Measurements from ENCODE around the gene SLC22A15.
"Not testable (repeated sequence)": the region's sequence is repeated elsewhere in the genome, so short reads cannot be mapped to it uniquely, and the experiment has no call there.

SLC22A15 gene

DNA sequence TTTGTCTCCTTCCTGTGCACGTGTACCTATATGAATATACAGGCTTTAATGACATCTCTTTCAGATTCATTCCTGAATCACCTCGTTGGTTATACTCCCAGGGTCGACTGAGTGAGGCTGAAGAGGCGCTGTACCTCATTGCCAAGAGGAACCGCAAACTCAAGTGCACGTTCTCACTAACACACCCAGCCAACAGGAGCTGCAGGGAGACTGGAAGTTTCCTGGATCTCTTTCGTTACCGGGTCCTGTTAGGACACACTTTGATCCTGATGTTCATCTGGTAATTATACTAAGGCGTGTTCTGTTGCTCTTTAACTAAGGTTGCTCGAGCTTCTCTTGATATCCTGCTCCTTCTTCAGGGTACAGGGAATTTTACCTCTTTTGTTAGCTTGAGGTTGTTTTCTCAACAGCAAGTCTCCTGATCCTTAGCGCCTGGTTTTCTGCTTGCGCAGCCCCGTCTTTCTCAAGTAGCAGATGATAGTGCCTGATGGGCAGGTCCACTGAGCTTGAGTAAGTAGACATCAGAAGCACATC is 55.1 kb downstream of the SLC22A15 start:
- no peak for DNase-seq (ENCODE audit: low read depth in 2 of 2, low spot score in 1 of 2)

DNA sequence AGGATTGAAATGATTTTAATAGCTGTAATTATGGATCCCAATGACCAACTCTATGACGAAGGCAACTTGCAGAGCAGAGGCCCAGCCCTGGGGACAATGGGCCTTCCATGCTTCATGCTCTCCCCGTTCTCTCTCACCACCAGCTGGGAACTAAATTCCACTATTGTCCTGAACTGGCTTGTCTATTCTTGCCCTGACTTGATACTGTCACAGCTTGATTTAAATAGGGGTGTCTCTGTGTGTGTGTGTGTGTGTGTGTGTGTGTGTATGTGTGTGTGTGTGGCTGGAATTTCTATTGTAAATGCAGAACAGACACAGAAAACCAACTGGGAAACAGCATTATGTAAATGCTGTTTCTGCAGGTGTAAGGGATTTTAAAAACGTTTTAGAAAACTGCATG is 57.0 kb downstream of the SLC22A15 start:
- DNase-seq (ENCODE audit: low read depth in 2 of 2, low spot score in 1 of 2): no peak

DNA sequence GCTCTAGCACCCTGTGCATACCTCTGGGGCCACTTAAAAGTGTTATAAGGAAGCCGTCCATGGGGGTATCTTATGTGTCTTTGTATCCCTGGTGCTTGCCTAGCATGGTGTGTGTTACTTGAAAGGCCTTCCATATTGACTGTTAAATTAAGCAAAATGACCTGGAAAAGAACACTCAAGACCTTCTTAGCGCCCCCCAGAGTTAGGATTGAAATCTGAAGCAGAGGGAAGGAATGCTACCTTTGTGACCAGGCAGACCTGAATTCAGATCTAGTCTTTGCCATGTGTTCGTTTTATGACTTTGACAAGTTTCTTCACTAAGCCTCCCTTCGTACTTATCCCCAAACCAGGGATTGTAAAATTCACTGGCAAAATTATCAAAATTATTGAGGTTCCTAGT is 59.9 kb downstream of the SLC22A15 start:
- DNase-seq (ENCODE audit: low read depth in 2 of 2, low spot score in 1 of 2): no peak

DNA sequence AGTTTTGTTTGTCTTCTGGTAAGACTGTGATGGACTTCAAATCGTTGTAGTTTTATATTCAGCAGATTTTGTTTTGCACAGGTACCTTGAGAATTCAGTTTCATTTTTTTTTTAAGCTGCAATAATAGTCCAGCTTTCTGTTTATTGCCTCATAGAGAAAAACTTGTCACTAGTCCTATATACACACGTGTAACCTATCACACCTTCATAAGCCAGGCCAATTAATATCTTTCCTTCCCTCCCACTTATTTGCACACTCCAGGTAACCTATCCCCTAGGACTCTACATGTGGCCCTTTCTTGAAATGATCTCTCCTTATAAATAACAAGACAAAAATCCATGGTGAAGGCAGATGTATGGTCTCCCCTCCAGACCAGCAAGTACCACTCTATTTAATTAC is 62.4 kb downstream of the SLC22A15 start:
- DNase-seq (ENCODE audit: low read depth in 2 of 2, low spot score in 1 of 2): no peak

DNA sequence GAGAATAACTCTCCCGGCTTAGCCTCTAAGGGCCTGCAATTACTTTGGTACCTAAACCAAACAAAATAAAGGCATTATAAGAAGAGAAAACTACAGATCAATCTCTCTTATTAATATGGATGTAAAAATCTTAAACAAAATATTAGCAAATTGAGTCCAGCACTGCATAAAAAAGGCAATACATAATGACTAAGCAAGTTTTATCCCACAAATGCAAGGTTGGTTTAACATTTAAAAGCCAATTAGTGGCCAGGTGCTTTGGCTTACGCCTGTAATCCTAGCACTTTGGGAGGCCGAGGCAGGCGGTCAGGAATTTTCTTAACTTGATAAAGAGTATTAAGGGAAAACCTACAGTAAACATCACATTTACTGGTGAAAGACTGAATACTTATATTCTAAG is 67.8 kb downstream of the SLC22A15 start:
- DNase-seq (ENCODE audit: low read depth in 2 of 2, low spot score in 1 of 2): no peak

DNA sequence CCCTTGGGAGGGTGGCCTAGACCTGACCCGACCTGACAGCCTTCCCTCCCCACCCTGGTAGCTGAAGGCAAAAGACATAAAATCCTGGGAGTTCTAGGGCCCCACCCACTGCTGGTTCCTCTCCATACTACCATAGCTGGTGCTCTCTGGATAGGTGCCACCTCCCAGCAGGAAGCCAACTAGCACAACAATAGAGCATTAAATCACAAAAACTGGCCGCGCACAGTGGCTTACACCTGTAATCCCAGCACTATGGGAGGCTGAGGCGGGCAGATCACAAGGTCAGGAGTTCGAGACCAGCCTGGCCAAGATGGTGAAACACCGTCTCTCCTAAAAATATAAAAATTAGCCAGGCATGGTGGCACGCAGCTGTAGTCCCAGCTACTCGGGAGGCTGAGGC is 70.6 kb downstream of the SLC22A15 start:
- DNase-seq (ENCODE audit: low read depth in 2 of 2, low spot score in 1 of 2): not testable (repeated sequence)

DNA sequence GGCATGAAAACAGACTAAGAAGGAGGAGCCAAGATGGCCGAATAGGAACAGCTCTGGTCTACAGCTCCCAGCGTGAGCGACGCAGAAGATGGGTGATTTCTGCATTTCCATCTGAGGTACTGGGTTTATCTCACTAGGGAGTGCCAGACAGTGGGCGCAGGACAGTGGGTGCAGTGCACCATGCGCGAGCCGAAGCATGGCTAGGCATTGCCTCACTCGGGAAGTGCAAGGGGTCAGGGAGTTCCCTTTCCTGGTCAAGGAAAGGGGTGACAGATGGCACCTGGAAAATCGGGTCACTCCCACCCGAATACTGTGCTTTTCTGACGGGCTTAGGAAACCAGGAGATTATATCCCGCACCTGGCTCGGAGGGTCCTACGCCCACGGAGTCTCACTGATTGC is 75.6 kb downstream of the SLC22A15 start:
- not testable (repeated sequence) for DNase-seq (ENCODE audit: low read depth in 2 of 2, low spot score in 1 of 2)

DNA sequence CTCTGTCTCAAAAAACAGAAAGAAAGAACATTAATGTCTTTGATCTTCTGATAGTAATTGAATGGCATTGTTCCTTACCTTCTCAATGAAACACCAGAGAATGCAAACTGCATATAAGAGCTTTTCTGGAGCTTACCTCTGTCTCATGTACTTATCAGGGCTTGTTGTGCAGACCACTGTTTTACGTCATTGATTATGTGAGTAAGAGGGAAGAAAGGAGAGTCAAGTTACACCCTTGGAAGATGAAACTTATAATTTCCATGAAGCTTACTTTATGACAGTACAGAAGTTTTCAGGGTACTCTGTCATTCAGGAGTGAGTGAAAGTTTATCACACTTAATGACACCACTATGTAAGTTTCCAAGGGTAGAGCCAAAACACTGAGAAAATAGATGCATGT is 85.9 kb downstream of the SLC22A15 start:
- DNase-seq (ENCODE audit: low read depth in 2 of 2, low spot score in 1 of 2): no peak

DNA sequence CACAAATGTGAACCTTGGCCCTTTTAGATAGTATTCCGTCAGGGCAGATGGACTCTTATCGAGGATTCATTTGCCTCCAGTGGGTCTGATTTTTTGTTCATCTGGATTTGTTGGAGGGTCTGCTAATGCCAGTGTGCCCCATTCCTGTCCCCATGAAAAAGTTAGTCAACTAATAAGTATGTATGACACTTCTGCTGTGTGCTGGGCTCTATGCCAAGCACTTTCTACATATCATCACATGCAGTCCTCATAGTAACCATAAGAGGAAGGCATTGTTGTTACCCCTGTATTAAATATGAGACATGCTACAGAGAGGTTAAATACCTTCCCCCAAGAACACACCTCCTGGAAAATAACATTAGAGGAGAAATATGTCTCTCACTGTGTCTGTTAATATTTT is 88.3 kb downstream of the SLC22A15 start:
- DNase-seq (ENCODE audit: low read depth in 2 of 2, low spot score in 1 of 2): no peak

DNA sequence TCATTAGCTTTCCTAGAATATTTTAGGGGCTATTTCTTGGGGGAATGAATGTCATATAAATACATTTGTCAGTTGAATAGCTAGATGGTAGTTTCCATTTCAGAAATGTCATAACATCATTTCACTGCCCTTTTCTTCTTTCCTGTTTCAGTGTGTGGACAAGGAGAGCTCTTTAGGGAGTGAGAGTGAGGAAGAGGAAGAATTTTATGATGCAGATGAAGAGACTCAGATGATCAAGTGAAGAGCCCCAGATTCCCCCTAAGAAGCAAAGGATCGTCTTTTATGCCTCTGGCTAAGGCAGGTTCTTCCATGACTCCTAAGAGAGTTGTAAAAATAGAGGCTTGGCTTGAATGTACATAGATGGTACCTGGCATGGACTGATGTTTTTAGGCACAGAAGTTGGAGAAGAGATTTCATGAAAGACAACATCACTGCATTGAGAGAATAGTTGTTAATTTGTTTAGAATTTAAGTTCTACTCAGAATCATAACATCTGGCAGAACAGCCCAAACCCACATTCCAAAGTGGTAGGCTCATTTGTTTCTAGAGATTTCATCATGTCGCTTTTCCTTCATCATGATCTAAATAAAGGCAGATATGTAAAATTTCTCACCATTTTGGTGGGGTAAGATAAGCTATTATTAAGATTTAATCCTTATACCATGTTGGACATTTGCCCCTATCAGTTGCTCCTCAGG is 90.7 kb downstream of the SLC22A15 start:
- no peak for DNase-seq (ENCODE audit: low read depth in 2 of 2, low spot score in 1 of 2)

DNA sequence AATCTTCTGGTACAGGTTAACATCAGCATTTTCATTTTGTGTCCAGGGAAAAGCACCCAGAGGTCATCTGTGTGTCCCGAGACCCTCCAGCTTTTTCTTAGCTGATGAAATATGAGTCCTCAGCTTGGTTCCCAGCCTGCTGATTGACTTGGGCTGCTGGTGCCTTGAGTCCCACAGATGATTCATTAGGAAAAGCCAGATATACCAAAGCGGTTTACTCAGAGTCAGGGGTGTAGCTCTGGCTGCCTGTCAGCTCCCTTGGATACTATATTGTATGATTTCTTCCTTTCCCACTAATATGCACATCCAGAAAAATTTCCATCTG is 91.2 kb downstream of the SLC22A15 start:
- no peak for DNase-seq (ENCODE audit: low read depth in 2 of 2, low spot score in 1 of 2)

DNA sequence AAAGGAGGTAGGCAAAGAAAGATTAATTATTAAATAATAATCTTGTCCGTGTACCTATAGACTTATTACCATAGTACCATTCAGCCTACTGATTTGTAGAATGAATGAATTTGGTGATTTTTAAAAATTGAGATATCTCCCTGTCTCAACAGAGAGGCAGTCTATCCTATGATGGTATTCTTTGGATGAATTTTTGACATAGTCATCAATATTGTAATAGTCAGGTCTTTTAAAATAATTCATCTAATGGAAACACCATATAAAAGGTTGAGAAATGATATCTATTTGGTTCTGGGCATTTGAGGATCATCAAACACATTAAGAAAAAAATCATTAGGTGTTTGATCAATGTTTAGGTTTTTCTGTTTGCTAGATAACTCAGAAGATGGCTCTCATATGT is 99.3 kb downstream of the SLC22A15 start:
- DNase-seq (ENCODE audit: low read depth in 2 of 2, low spot score in 1 of 2): no peak

DNA sequence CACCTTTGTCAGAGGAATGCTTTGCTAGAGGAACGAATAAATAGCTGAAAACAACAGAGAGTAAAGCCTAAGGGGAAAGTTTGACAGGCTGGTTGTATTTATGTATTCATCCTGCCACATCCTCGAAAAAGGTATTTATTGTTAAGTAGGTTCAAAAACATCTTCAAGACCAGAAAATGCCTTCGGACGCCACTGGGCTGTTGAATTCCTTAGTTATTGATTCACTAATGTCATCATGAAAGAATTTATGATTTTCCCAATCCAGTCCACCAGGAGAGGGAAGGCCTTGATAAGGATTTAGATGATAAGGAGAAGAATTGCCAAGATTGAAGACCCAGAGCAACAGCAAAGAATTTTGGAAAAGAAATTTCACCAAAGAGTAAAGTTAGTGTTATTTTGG is 99.7 kb downstream of the SLC22A15 start:
- no peak for DNase-seq (ENCODE audit: low read depth in 2 of 2, low spot score in 1 of 2)

DNA sequence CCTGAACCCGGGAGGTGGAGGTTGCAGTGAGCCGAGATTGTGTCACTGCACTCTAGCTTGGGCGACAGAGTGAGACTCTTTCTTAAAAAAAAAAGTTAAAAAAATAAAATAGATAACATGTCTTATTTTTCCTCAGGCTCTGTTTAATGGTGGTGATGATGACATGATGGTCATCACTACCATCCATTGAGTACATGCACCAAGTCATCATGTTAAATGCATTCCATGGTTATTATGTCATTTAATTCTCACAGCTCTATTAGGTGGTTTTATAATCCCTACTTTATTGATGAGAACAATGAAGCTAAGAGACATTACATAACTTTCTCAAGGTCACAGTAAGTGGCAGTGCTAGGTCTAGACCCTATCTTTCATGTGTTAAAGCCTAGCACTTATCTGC is 100.5 kb downstream of the SLC22A15 start:
- DNase-seq (ENCODE audit: low read depth in 2 of 2, low spot score in 1 of 2): no peak

DNA sequence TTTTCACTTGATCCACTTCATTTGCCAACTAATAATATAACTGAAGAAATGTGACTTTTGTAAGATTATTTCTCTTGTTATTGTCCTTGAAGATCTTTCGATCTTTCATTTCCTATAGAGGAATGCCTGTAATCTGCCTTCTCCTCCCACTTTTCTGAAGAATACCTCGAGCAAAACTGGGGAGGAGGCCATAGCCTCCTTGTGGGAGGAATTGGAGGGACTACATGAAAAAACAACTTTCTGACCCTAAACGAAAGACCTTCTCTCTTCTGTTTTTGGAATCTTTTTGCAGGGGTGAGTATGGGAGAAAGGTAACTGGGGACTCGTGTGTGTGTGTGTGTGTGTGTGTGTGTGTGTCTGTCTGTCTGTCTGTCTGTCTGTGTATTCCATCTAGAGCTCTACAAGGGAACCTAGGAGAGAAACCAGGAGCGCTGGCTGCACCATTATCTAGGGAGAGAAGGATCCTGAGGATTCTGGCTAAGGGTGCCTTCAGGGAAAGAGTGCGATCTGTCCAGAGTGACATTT is 102.4 kb downstream of the SLC22A15 start:
- DNase-seq (ENCODE audit: low read depth in 2 of 2, low spot score in 1 of 2): no peak

DNA sequence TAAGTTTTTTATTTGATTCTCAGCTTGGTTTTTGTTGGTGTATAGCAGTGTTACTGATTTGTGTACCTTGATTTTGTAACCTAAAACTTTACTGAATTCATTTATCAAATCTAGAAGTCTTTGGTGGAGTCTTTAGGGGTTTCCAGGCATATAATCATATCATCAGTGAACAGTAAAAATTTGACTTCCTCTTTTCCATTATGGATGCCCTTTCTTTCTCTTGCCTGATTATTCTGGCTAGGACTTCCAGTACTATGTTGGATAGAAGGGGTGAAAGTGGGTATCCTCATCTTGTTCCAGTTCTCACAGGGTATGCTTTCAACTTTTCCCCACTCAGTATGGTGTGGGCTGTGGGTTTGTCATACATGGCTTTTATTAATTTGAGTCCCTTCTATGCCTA is 111.3 kb downstream of the SLC22A15 start:
- no peak for DNase-seq (ENCODE audit: low read depth in 2 of 2, low spot score in 1 of 2)

DNA sequence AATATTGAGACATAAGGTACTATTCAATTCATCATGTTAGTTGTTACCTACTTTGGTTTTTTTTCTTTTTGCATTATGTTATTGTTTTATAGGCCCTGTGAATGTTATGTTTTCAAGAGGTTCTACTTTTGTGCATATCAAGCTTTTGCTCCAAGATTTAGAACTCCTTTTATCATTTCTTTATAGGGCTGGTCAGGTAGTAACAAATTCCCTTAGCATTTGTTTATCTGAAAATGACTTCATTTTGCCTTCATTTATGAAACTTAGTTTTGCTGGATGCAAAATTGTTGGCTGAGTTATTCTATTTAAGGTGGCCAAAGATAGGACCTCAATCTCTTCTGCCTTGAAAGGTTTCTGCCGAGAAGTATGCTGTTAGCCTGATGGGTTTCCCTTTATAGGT is 113.6 kb downstream of the SLC22A15 start:
- DNase-seq (ENCODE audit: low read depth in 2 of 2, low spot score in 1 of 2): no peak

DNA sequence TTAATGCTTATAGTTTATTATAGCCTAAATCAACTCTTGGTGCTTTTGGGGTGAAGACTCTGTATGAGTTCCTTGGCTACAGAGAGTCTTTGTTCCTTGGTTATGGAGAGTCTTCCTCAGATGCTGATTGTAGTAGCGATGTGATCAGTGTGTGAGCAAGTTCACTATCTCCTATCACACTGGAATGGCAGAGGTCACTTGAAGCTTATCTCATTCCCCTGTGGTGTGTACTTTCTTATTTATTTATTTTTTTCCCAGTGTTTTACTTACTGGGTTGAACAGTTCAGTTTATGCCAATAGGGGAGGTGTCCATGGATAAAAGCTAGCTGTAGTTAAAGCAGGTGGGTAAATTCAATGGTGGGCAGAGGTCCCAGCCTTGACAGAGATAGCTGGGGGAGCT is 114.8 kb downstream of the SLC22A15 start:
- no peak for DNase-seq (ENCODE audit: low read depth in 2 of 2, low spot score in 1 of 2)

DNA sequence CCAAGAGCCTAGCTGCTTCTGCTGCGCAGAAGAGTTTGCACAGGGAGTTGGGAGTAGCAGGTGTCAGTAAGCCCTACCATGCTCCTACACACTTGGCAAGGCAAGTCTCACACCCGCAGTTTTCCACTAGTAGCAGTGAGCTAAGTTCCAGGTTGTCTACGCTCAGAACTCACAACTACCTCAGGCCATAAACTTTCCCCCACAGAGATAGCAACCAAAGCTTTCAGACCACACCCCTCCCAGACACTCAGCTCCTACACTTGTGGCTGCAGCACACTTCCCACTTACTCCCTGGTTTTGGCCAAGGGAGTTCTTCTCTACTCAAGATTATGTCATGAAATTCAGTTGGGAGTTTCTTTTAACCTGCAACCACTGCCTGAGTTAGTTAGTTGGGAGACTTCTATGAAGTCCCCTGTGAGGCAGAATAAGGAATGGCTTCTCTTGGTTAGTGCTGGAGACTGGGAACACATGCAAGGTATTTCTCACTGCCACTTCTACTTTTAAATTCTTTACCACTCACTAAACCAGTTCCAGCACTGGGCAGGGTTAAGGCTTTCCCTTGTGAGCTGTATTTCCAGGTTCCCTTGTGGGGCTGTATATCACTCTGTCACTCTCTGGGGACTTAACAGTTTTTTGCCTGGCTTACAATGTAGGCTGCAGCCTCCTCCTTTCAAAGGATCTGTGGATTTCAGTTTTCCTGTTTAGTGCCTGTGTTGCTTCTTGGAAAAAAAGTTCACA is 116.6 kb downstream of the SLC22A15 start:
- DNase-seq (ENCODE audit: low read depth in 2 of 2, low spot score in 1 of 2): no peak

DNA sequence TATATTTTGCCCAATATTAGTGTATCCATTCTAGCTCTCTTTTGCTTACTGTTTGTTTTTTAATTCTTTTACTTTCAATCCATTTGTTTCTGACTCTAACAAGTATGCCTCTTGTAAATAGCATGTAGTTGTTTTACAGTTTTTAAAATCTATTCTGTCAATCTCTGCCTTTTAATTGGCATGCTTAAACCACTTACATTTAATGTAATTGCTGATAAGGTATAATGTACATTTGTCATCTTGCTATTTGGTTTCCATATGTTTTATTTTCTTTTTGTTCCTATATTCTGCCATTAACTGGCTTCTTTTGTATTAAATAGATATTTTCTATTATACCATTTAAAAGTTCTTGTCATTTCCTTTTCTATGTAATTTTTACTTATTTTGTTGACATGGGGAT is 118.7 kb downstream of the SLC22A15 start:
- DNase-seq (ENCODE audit: low read depth in 2 of 2, low spot score in 1 of 2): no peak

DNA sequence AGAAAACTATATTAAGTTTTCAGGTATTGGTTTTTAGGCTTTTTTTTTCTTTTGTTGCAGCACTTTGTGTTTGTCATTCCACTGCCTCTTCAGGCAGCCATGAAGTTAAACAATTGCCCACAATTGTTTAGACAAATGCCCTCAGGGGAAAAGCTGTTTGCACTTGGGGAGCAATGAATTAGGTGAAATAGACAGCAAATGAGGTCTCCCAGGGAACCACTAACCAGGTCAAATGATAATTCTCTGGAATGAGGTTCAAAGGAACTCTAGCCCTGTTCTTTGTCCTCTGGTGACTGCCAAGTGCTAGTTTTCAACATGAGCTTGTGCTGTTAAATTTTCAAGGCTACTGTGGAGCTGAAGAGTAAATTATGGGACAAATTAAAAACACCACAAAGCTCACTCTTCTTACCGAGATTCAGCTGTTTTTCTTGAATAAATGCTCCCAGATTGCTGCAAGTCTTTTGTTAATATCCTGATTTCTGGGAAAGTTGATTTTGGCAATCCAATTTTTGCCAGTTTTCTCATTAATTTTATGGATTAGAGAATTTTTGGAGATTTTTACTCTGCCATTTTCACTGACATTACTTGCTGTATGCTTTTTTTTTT is 119.8 kb downstream of the SLC22A15 start:
- DNase-seq (ENCODE audit: low read depth in 2 of 2, low spot score in 1 of 2): no peak

DNA sequence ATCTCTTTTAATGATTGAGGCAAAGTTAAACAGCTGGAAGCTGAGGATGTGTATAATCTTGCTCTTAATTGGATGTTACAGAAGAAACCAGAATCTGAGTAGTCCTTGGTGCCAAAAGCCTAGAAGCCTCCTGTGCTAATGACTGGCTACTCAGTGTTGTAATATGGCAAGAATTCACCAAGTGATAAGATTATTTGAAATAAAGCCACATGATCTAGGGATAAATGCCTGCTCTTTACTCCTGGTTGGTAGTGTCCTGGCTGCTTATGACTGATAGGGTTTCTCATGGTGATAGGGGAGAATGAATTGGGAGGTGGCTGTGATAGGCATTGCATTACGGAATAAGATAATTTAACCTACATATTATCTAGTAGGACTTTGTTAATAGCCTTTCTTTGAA is 121.3 kb downstream of the SLC22A15 start:
- no peak for DNase-seq (ENCODE audit: low read depth in 2 of 2, low spot score in 1 of 2)

Data from stimulated activated CD8-positive, alpha-beta memory T cell treated with anti-CD3 and anti-CD28 coated beads, Interleukin-4, amount 100 ng/mL, for 4 hours (primary cell).